ENCODE measurements around the gene TMEM151A.

Gene TMEM151A

GRCh38 chr11:66264914-66265313, 26.8 kb upstream of the TMEM151A start:
- Histone ChIP-seq H3K4me1 (peaks cover 14 to 24% (median 19%) of the 10 kb centered on the region in 10 experiments), H4K20me1 (peaks cover 6 to 58% (median 13%) of the 10 kb centered on the region in 11 experiments; a peak in 20 of 22 replicates), H3K4me3 (no peak overlapping the region), H3K9ac (no peak overlapping the region), H3K9me3 (replicated peaks in 1 of 11) (no peaks in the 10 kb centered on the region), H3K36me3 (peaks cover 16 to 70% (median 56%) of the 10 kb centered on the region in 11 experiments; a peak in 21 of 22 replicates), H3K4me2 (no peak overlapping the region), H3K27ac (no peak overlapping the region), H3K27me3 (no peaks in the 10 kb centered on the region)
- no peak for TF ChIP-seq Cebpa-rat (IDR thresholded peaks at IDR 0.05)

GRCh38 chr11:66265531-66266377, 25.9 kb upstream of the TMEM151A start:
- Histone ChIP-seq H3K4me2 (no peak overlapping the region), H3K27ac (no peak overlapping the region), H3K4me1 (peaks cover 23 to 32% (median 28%) of the 10 kb centered on the region in 10 experiments), H3K9ac (0 out of 22 replicates have a peak overlapping the region, but pooled peaks of 1 of the 11 experiments have one; percentile 3), H3K9me3 (replicated peaks in 1 of 11) (no peaks in the 10 kb centered on the region), H3K27me3 (no peaks in the 10 kb centered on the region), H4K20me1 (peaks cover 14 to 64% (median 21%) of the 10 kb centered on the region in 11 experiments; a peak in 21 of 22 replicates), H3K4me3 (no peak overlapping the region), H3K36me3 (peaks cover 13 to 70% (median 56%) of the 10 kb centered on the region in 11 experiments; a peak in 21 of 22 replicates)
- TF ChIP-seq Cebpa-rat (IDR thresholded peaks at IDR 0.05), result no peak

GRCh38 chr11:66266378-66267038, 25.2 kb upstream of the TMEM151A start:
- peaks cover 26 to 35% (median 30%) of the 10 kb centered on the region in 10 experiments for H3K4me1 ChIP-seq
- H3K27me3 ChIP-seq, result no peaks in the 10 kb centered on the region
- peaks cover 18 to 67% (median 52%) of the 10 kb centered on the region in 11 experiments for H3K36me3 ChIP-seq
- peak overlapping the region; percentile 50 to 96 (median 92); a peak in 18 of 22 replicates for H3K9ac ChIP-seq
- no peak for TF ChIP-seq Cebpa-rat (IDR thresholded peaks at IDR 0.05)
- H4K20me1 ChIP-seq, result peaks cover 22 to 68% (median 28%) of the 10 kb centered on the region in 11 experiments; a peak in 21 of 22 replicates
- H3K27ac ChIP-seq, result peak overlapping the region in 4 of 11 experiments; percentile 45 to 93 (median 87); a peak in 5 of 22 replicates
- peak overlapping the region; percentile 85 to 99 (median 96) for H3K4me2 ChIP-seq
- H3K9me3 ChIP-seq (replicated peaks in 1 of 11), result no peaks in the 10 kb centered on the region
- H3K4me3 ChIP-seq, result peak overlapping the region in 8 of 10 experiments; percentile 84 to 99 (median 96); a peak in 13 of 20 replicates

GRCh38 chr11:66267039-66267378, 24.7 kb upstream of the TMEM151A start:
- peak overlapping the region; percentile 85 to 99 (median 96) for H3K4me2 ChIP-seq
- no peaks in the 10 kb centered on the region for H3K27me3 ChIP-seq
- peak overlapping the region; percentile 78 to 99 (median 92) for H3K4me3 ChIP-seq
- TF ChIP-seq Cebpa-rat (IDR thresholded peaks at IDR 0.05), result no peak
- no peaks in the 10 kb centered on the region for H3K9me3 ChIP-seq (replicated peaks in 1 of 11)
- peaks cover 27 to 68% (median 33%) of the 10 kb centered on the region in 11 experiments; a peak in 21 of 22 replicates for H4K20me1 ChIP-seq
- H3K27ac ChIP-seq, result peak overlapping the region in 9 of 11 experiments; percentile 45 to 97 (median 90); a peak in 17 of 22 replicates
- peaks cover 21 to 67% (median 53%) of the 10 kb centered on the region in 11 experiments for H3K36me3 ChIP-seq
- H3K4me1 ChIP-seq, result peaks cover 26 to 36% (median 30%) of the 10 kb centered on the region in 10 experiments
- H3K9ac ChIP-seq, result peak overlapping the region; percentile 50 to 96 (median 92); a peak in 21 of 22 replicates

- Histone ChIP-seq H3K27me3 (no peaks in the 10 kb centered on the region), H3K36me3 (peaks cover 23 to 67% (median 53%) of the 10 kb centered on the region in 11 experiments), H3K4me2 (peak overlapping the region; percentile 85 to 99 (median 96)), H3K4me3 (peak overlapping the region; percentile 78 to 99 (median 92)), H3K27ac (peak overlapping the region; percentile 84 to 97 (median 90)), H3K4me1 (peaks cover 26 to 36% (median 30%) of the 10 kb centered on the region in 10 experiments), H3K9ac (peak overlapping the region; percentile 84 to 96 (median 93)), H3K9me3 (replicated peaks in 1 of 11) (no peaks in the 10 kb centered on the region), H4K20me1 (peaks cover 33 to 68% (median 39%) of the 10 kb centered on the region in 11 experiments; a peak in 21 of 22 replicates)
- TF ChIP-seq Cebpa-rat (IDR thresholded peaks at IDR 0.05), result no peak
Measured at GRCh38 chr11:66267379-66268243, 24.1 kb upstream of the TMEM151A start.

- Histone ChIP-seq H3K36me3 (peaks cover 26 to 67% (median 53%) of the 10 kb centered on the region in 11 experiments), H3K27me3 (no peaks in the 10 kb centered on the region), H3K4me3 (peak within 1 kb of the TSS; percentile 78 to 99 (median 92)), H3K9me3 (replicated peaks in 1 of 11) (no peaks in the 10 kb centered on the region), H3K27ac (peak within 1 kb of the TSS; percentile 84 to 97 (median 90)), H4K20me1 (peaks cover 39 to 69% (median 46%) of the 10 kb centered on the region in 11 experiments; a peak in 21 of 22 replicates), H3K4me2 (peak within 1 kb of the TSS; percentile 91 to 99 (median 98)), H3K4me1 (peaks cover 26 to 36% (median 30%) of the 10 kb centered on the region in 10 experiments), H3K9ac (peak within 1 kb of the TSS; percentile 84 to 96 (median 93))
- no peak for TF ChIP-seq Cebpa-rat (IDR thresholded peaks at IDR 0.05)
Measured at GRCh38 chr11:66268244-66268951, 23.3 kb upstream of the TMEM151A start, which contains the start of gene RAB1B. RAB1B (plus strand) TSS chr11:66268639; CDS start chr11:66268680, 41 bp downstream.

GRCh38 chr11:66268952-66269905, 22.5 kb upstream of the TMEM151A start:
- H3K4me2 ChIP-seq, result peak overlapping the region; percentile 73 to 99 (median 96)
- TF ChIP-seq Cebpa-rat (IDR thresholded peaks at IDR 0.05), result no peak
- H3K9ac ChIP-seq, result peak overlapping the region; percentile 84 to 96 (median 93)
- peak overlapping the region; percentile 78 to 99 (median 92) for H3K4me3 ChIP-seq
- H3K27me3 ChIP-seq, result no peaks in the 10 kb centered on the region
- peak overlapping the region; percentile 84 to 97 (median 90) for H3K27ac ChIP-seq
- H3K4me1 ChIP-seq, result peaks cover 26 to 36% (median 30%) of the 10 kb centered on the region in 10 experiments
- H3K36me3 ChIP-seq, result peaks cover 30 to 67% (median 55%) of the 10 kb centered on the region in 11 experiments
- no peaks in the 10 kb centered on the region for H3K9me3 ChIP-seq (replicated peaks in 1 of 11)
- peaks cover 47 to 69% (median 54%) of the 10 kb centered on the region in 11 experiments; a peak in 21 of 22 replicates for H4K20me1 ChIP-seq
